ENCODE results near the gene TPST1. TPM values are rescaled to one million over a fixed set of nuclear protein-coding genes. Genes with fewer than 3 reads are reported as not detected.

Gene TPST1
- total and polyA plus RNA-seq, 5 donors from 2014 or later, result 0.15 to 1.2 (median 0.24) TPM; not detected in 2

DNA sequence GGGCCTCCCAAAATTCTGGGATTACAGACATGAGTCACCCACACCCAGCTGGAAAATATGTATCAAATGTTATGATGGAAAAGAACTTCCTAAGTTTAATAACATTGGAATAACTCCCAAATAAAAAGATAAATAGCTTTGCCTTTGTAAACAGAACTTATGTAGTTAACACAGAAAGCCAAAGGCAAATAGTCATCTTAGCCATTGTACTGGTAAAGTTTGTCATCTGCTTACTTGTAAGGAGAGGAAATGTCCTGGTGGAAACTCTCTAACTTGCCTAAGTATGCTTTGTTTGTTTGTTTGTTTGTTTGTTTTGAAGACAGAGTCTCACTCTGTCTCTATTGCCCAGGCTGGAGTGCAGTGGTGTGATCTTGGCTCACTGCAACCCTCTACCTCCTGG lies 23.8 kb upstream of the TPST1 start:
- no peak overlapping the region for H3K27ac ChIP-seq (ENCODE audit: insufficient read depth, low read length, poor library complexity, severe bottlenecking)
- Mint-ChIP-seq H3K27ac (no peak overlapping the region), H3K4me1 (no peaks in the 10 kb centered on the region), H3K36me3 (no peaks in the 10 kb centered on the region), H3K27me3 (no peaks in the 10 kb centered on the region), H3K9me3 (peaks cover 0 to 5% (median 1%) of the 10 kb centered on the region in 7 donors), H3K4me3 (no peak overlapping the region)
- DNase-seq, result no peak
- H3K9me3 ChIP-seq (ENCODE audit: control insufficient read depth in 2 of 2, low read length in 2 of 2), result no peaks in the 10 kb centered on the region
- no peaks in the 10 kb centered on the region for H3K27me3 ChIP-seq (ENCODE audit: control insufficient read depth, insufficient read depth, low read length)
- no peak for ATAC-seq (ENCODE audit: low read depth in 2 of 2)
- no peak overlapping the region for H3K4me3 ChIP-seq (ENCODE audit: low read depth, low read length)
- H3K4me1 ChIP-seq (ENCODE audit: control insufficient read depth, insufficient read depth, low read length, poor library complexity, severe bottlenecking), result no peaks in the 10 kb centered on the region
- no peaks in the 10 kb centered on the region for H3K36me3 ChIP-seq (ENCODE audit: control insufficient read depth, insufficient read depth, low read length)

DNA sequence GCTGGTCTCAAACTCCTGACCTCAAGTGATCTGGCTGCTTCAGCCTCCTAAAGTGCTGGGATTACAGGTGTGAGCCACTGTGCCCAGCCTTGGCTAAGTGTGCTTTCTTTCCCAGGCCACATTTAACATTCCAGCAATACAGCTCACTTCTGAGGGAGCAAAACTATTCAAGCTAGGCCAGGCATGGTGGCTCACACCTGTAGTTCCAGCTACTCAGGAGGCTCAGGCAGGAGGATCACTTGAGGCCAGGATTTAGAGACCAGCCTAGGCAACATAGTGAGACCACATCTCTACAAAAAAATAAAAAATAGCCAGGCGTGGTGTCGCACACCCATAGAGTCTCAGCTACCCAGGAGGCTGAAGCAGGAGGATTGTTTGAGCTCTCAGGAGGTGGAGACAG lies 23.3 kb upstream of the TPST1 start:
- no peaks in the 10 kb centered on the region for H3K27me3 Mint-ChIP-seq
- H3K4me3 ChIP-seq (ENCODE audit: low read depth, low read length), result no peak overlapping the region
- H3K36me3 Mint-ChIP-seq, result no peaks in the 10 kb centered on the region
- no peaks in the 10 kb centered on the region for H3K36me3 ChIP-seq (ENCODE audit: control insufficient read depth, insufficient read depth, low read length)
- H3K27ac ChIP-seq (ENCODE audit: insufficient read depth, low read length, poor library complexity, severe bottlenecking), result no peak overlapping the region
- no peaks in the 10 kb centered on the region for H3K4me1 Mint-ChIP-seq
- no peaks in the 10 kb centered on the region for H3K4me1 ChIP-seq (ENCODE audit: control insufficient read depth, insufficient read depth, low read length, poor library complexity, severe bottlenecking)
- H3K4me3 Mint-ChIP-seq, result no peak overlapping the region
- no peak for ATAC-seq (ENCODE audit: low read depth in 2 of 2)
- H3K27ac Mint-ChIP-seq, result no peak overlapping the region
- DNase-seq, result no peak
- no peaks in the 10 kb centered on the region for H3K27me3 ChIP-seq (ENCODE audit: control insufficient read depth, insufficient read depth, low read length)
- no peaks in the 10 kb centered on the region for H3K9me3 ChIP-seq (ENCODE audit: control insufficient read depth in 2 of 2, low read length in 2 of 2)
- peaks cover 0 to 5% (median 1%) of the 10 kb centered on the region in 7 donors for H3K9me3 Mint-ChIP-seq

DNA sequence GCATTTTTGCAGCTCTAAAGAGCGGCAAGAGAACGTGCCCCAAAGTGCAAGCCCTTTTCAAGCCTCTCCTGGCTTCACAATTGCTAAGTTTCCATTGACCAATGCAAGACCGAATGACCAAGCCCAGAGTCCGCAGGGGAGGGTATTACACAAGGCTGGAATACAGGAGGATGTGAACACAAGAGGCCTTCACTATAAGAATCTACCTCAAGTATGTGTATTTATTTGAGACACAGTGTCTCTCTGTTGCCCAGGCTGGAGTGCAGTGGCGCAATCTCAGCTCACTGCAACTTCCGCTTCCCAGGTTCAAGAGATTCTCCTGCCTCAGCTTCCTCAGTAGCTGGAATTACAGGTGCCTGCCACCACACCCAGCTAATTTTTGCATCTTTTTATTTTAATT lies 22.2 kb upstream of the TPST1 start:
- H3K36me3 ChIP-seq (ENCODE audit: control insufficient read depth, insufficient read depth, low read length), result no peaks in the 10 kb centered on the region
- Mint-ChIP-seq H3K27ac (no peak overlapping the region), H3K4me1 (no peaks in the 10 kb centered on the region), H3K9me3 (peaks cover 0 to 5% (median 1%) of the 10 kb centered on the region in 7 donors), H3K36me3 (no peaks in the 10 kb centered on the region), H3K4me3 (no peak overlapping the region), H3K27me3 (no peaks in the 10 kb centered on the region)
- no peak overlapping the region for H3K27ac ChIP-seq (ENCODE audit: insufficient read depth, low read length, poor library complexity, severe bottlenecking)
- no peaks in the 10 kb centered on the region for H3K9me3 ChIP-seq (ENCODE audit: control insufficient read depth in 2 of 2, low read length in 2 of 2)
- H3K4me1 ChIP-seq (ENCODE audit: control insufficient read depth, insufficient read depth, low read length, poor library complexity, severe bottlenecking), result no peaks in the 10 kb centered on the region
- H3K27me3 ChIP-seq (ENCODE audit: control insufficient read depth, insufficient read depth, low read length), result no peaks in the 10 kb centered on the region
- no peak for ATAC-seq (ENCODE audit: low read depth in 2 of 2)
- no peak for DNase-seq
- no peak overlapping the region for H3K4me3 ChIP-seq (ENCODE audit: low read depth, low read length)

DNA sequence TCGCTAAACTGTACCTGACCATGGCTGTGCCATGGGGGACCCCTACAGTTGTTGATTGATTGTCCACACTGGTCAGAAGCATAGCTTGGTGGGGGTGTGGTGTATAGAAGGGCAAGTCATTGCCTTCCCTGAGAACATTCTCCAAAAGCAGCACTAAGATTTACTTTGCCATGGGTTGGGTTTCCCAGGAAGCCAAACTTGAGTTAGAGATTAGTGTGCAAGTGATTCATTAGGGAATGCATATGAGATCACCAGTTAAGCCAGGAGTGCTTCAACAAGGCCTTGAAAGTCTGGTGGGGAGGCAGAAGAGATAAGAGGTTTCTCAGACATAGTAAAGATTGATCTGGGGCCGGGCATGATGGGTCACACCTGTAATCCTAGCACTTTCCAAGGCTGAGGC lies 21.4 kb upstream of the TPST1 start:
- ATAC-seq (ENCODE audit: low read depth in 2 of 2), result no peak
- Histone ChIP-seq H3K9me3 (ENCODE audit: control insufficient read depth in 2 of 2, low read length in 2 of 2) (no peaks in the 10 kb centered on the region), H3K36me3 (ENCODE audit: control insufficient read depth, insufficient read depth, low read length) (no peaks in the 10 kb centered on the region), H3K27ac (ENCODE audit: insufficient read depth, low read length, poor library complexity, severe bottlenecking) (no peak overlapping the region), H3K4me3 (ENCODE audit: low read depth, low read length) (no peak overlapping the region), H3K4me1 (ENCODE audit: control insufficient read depth, insufficient read depth, low read length, poor library complexity, severe bottlenecking) (no peaks in the 10 kb centered on the region), H3K27me3 (ENCODE audit: control insufficient read depth, insufficient read depth, low read length) (no peaks in the 10 kb centered on the region)
- Mint-ChIP-seq H3K36me3 (no peaks in the 10 kb centered on the region), H3K27me3 (no peaks in the 10 kb centered on the region), H3K27ac (no peak overlapping the region), H3K9me3 (peaks cover 0 to 3% (median 1%) of the 10 kb centered on the region in 7 donors), H3K4me1 (no peaks in the 10 kb centered on the region), H3K4me3 (no peak overlapping the region)
- no peak for DNase-seq

- Mint-ChIP-seq H3K9me3 (peaks cover 0 to 3% (median 1%) of the 10 kb centered on the region in 7 donors), H3K27ac (no peak overlapping the region), H3K4me3 (no peak overlapping the region), H3K36me3 (no peaks in the 10 kb centered on the region), H3K4me1 (no peaks in the 10 kb centered on the region), H3K27me3 (no peaks in the 10 kb centered on the region)
- DNase-seq (no peak), ATAC-seq (ENCODE audit: low read depth in 2 of 2) (no peak)
- no peaks in the 10 kb centered on the region for H3K36me3 ChIP-seq (ENCODE audit: control insufficient read depth, insufficient read depth, low read length)
- no peak overlapping the region for H3K4me3 ChIP-seq (ENCODE audit: low read depth, low read length)
- H3K9me3 ChIP-seq (ENCODE audit: control insufficient read depth in 2 of 2, low read length in 2 of 2), result no peaks in the 10 kb centered on the region
- no peaks in the 10 kb centered on the region for H3K27me3 ChIP-seq (ENCODE audit: control insufficient read depth, insufficient read depth, low read length)
- no peaks in the 10 kb centered on the region for H3K4me1 ChIP-seq (ENCODE audit: control insufficient read depth, insufficient read depth, low read length, poor library complexity, severe bottlenecking)
- H3K27ac ChIP-seq (ENCODE audit: insufficient read depth, low read length, poor library complexity, severe bottlenecking), result no peak overlapping the region
Observed at GRCh38 chr7:66185680-66186187, 19.4 kb upstream of the TPST1 start.

DNA sequence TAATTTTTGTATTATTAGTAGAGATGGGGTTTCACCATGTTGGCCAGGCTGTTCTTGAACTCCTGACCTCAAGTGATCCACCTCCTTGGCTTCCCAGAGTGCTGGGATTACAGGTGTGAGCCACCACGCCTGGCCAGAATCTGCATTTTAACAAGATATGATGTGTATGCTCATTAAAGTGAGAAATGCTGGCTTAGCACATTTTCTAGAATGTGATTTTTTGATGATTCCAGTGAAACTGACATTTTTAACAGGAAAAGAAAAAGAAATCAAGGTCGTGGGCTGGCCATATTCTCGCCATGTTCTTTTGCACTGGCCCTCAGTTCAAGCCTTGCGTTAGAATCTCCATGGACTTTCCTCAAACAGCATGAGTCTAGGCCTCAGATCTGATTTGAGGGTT lies 18.1 kb upstream of the TPST1 start:
- no peaks in the 10 kb centered on the region for H3K4me1 ChIP-seq (ENCODE audit: control insufficient read depth, insufficient read depth, low read length, poor library complexity, severe bottlenecking)
- no peak overlapping the region for H3K4me3 Mint-ChIP-seq
- H3K36me3 ChIP-seq (ENCODE audit: control insufficient read depth, insufficient read depth, low read length), result no peaks in the 10 kb centered on the region
- no peaks in the 10 kb centered on the region for H3K4me1 Mint-ChIP-seq
- H3K27me3 ChIP-seq (ENCODE audit: control insufficient read depth, insufficient read depth, low read length), result no peaks in the 10 kb centered on the region
- ATAC-seq (ENCODE audit: low read depth in 2 of 2) (no peak), DNase-seq (no peak)
- peaks cover 0 to 3% (median 1%) of the 10 kb centered on the region in 7 donors for H3K9me3 Mint-ChIP-seq
- no peak overlapping the region for H3K27ac Mint-ChIP-seq
- no peaks in the 10 kb centered on the region for H3K36me3 Mint-ChIP-seq
- no peaks in the 10 kb centered on the region for H3K27me3 Mint-ChIP-seq
- H3K9me3 ChIP-seq (ENCODE audit: control insufficient read depth in 2 of 2, low read length in 2 of 2), result no peaks in the 10 kb centered on the region
- no peak overlapping the region for H3K27ac ChIP-seq (ENCODE audit: insufficient read depth, low read length, poor library complexity, severe bottlenecking)
- no peak overlapping the region for H3K4me3 ChIP-seq (ENCODE audit: low read depth, low read length)

DNA sequence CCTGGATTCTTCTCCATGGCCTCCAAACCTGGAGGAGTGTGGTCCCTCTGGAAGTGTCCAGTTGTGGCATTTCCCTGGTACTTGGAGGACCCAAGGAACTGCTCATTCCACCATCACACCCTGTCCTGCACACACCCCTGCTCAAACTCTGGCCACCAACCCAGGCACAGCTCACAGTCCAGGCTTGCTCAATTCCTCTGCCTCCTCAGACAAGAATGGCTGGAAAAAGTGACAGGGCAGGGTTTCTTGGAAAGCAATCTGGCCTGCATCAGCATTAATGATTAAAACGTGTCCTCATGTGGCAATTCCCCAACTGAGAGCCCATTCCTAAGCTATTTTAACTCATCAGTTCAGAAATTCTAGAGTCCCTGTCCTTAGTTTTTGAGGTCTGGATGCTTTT lies 17.2 kb upstream of the TPST1 start:
- Histone ChIP-seq H3K4me1 (ENCODE audit: control insufficient read depth, insufficient read depth, low read length, poor library complexity, severe bottlenecking) (no peaks in the 10 kb centered on the region), H3K9me3 (ENCODE audit: control insufficient read depth in 2 of 2, low read length in 2 of 2) (no peaks in the 10 kb centered on the region), H3K36me3 (ENCODE audit: control insufficient read depth, insufficient read depth, low read length) (no peaks in the 10 kb centered on the region), H3K4me3 (ENCODE audit: low read depth, low read length) (no peak overlapping the region), H3K27me3 (ENCODE audit: control insufficient read depth, insufficient read depth, low read length) (no peaks in the 10 kb centered on the region), H3K27ac (ENCODE audit: insufficient read depth, low read length, poor library complexity, severe bottlenecking) (no peak overlapping the region)
- Mint-ChIP-seq H3K4me1 (peaks cover 0 to 3% (median 0%) of the 10 kb centered on the region in 4 donors), H3K4me3 (no peak overlapping the region), H3K36me3 (no peaks in the 10 kb centered on the region), H3K27me3 (peaks cover 4% of the 10 kb centered on the region), H3K9me3 (peaks cover 0 to 3% (median 1%) of the 10 kb centered on the region in 7 donors), H3K27ac (no peak overlapping the region)
- DNase-seq (no peak), ATAC-seq (ENCODE audit: low read depth in 2 of 2) (no peak)

DNA sequence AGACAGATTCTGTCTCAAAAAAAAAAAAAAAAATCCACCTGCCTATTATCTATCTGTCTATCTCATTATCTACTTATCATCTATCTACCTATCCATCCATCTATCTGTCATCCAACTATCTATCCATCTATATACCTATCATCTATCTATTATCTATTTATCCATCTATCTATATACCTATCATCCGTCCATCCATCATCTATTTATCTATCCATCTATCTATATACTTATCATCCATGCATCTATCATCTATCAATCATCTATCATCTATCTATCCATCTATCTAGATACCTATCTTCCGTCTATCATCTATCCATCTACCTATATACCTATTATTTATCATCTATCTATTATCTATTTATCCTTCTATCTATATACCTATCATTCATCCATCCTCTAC lies 16.5 kb upstream of the TPST1 start:
- DNase-seq (no peak), ATAC-seq (ENCODE audit: low read depth in 2 of 2) (no peak)
- no peak overlapping the region for H3K27ac Mint-ChIP-seq
- no peaks in the 10 kb centered on the region for H3K36me3 ChIP-seq (ENCODE audit: control insufficient read depth, insufficient read depth, low read length)
- H3K27me3 ChIP-seq (ENCODE audit: control insufficient read depth, insufficient read depth, low read length), result no peaks in the 10 kb centered on the region
- no peak overlapping the region for H3K27ac ChIP-seq (ENCODE audit: insufficient read depth, low read length, poor library complexity, severe bottlenecking)
- H3K36me3 Mint-ChIP-seq, result no peaks in the 10 kb centered on the region
- H3K27me3 Mint-ChIP-seq, result peaks cover 4% of the 10 kb centered on the region
- H3K4me1 ChIP-seq (ENCODE audit: control insufficient read depth, insufficient read depth, low read length, poor library complexity, severe bottlenecking), result no peaks in the 10 kb centered on the region
- H3K4me3 ChIP-seq (ENCODE audit: low read depth, low read length), result no peak overlapping the region
- peaks cover 0 to 3% (median 0%) of the 10 kb centered on the region in 7 donors for H3K9me3 Mint-ChIP-seq
- peaks cover 0 to 3% (median 0%) of the 10 kb centered on the region in 4 donors for H3K4me1 Mint-ChIP-seq
- H3K4me3 Mint-ChIP-seq, result no peak overlapping the region
- no peaks in the 10 kb centered on the region for H3K9me3 ChIP-seq (ENCODE audit: control insufficient read depth in 2 of 2, low read length in 2 of 2)

Measured in CD4-positive, CD25-positive, alpha-beta regulatory T cell (primary cell).